Uterus (tissue), 4 donors: Measurements from ENCODE around the gene EPHA6. TPM values are rescaled to one million over a fixed set of nuclear protein-coding genes. Genes with fewer than 3 reads are reported as not detected.

Source experiments
- DNase-seq, 2 donors: peaks; one replicate each; pipeline ENCODE4 v3.0.0-alpha.2; 2019 to 2020
- H3K27ac ChIP-seq, 2 donors: fragments of 200-600 bp; sonication (generic); 1 replicate in 1 of 2; 2 replicates in 1 of 2; pipeline ENCODE4 v1.5.1; 2016 to 2018
- H3K27me3 ChIP-seq, 2 donors: fragments of 200-600 bp; sonication (generic); one replicate each; pipeline ENCODE4 v1.5.1; 2018 to 2019; ENCODE audit warnings: control low read depth in 1 of 2
- H3K36me3 ChIP-seq, 2 donors: fragments of 200-600 bp; sonication (generic); one replicate each; pipeline ENCODE4 v1.5.1; 2019; ENCODE audit warnings: control low read depth in 1 of 2
- H3K4me1 ChIP-seq, 2 donors: fragments of 200-600 bp; sonication (generic); one replicate each; pipeline ENCODE4 v1.5.1; 2018 to 2019; ENCODE audit warnings: control low read depth in 1 of 2
- H3K4me3 ChIP-seq, 2 donors: fragments of 200-600 bp; sonication (generic); 1 replicate in 1 of 2; 2 replicates in 1 of 2; pipeline ENCODE4 v1.5.1; 2018 to 2019; ENCODE audit warnings: mild to moderate bottlenecking in 1 of 2
- H3K9me3 ChIP-seq, 2 donors: fragments of 200-600 bp; sonication (generic); one replicate each; pipeline ENCODE4 v1.5.1; 2019; ENCODE audit warnings: control low read depth in 1 of 2
- POLR2A ChIP-seq, 2 donors: fragments of 450-650 bp; IDR thresholded peaks; one replicate each; pipeline ENCODE4 v1.6.1; 2016; ENCODE audit warnings: antibody characterized with exemption in 2 of 2, mild to moderate bottlenecking in 1 of 2, moderate library complexity in 1 of 2
- intact Hi-C: fragments of 100-400 bp; cut with DNase I; formaldehyde crosslinking; loops from one replicate; pipeline ENCODE4 v1.15.1; 2023; ENCODE audit warnings: low total_unique reads
- total RNA-seq, 4 donors: library from RNA; depleted of rRNA in 3 of 4; stranded (reverse); fragments of >200 nt in 3 of 4; gene quantifications; one replicate each; pipeline versions ENCODE4 v1.1.0 to v1.2.4, GENCODE V29; 2014 to 2023
- TF ChIP-seq, protein P1 (sequence below), 4 experiments: fragments of 200-600 bp in 2 of 4; fragments of 450-650 bp in 2 of 4; sonication (generic) in 2 of 4; IDR thresholded peaks; one replicate each; pipeline ENCODE4 v1.5.1; 2016 to 2019; ENCODE audit warnings: antibody characterized with exemption in 4 of 4, mild to moderate bottlenecking in 2 of 4, moderate library complexity in 1 of 4
- donor health status: DM: yes; HTN: yes; CAD: no.

EPHA6 gene
- total RNA-seq, 4 donors from 2014 or later: 0.29 to 7.3 (median 2.5) TPM

DNA sequence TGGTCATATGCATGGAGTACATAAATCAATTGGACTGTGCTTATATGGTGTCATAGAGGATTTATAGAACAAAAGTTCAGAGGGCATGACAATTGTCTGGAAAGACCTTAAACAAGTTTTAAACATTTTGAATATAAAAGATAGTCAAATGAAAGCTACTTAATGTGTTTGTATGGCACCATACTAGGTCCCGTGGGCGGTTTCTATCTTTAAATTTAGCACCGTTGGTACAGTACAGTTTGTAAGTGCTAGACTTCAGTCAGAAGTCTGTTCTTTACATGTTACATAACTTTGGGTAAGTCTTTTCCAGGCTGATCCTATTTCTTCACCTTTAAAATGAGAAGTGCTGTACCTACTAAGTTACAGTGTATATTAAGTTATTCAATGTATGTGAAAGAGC, 576.8 kb downstream of the EPHA6 start:
- DNase-seq: no peak
- TF ChIP-seq POLR2A (IDR thresholded peaks at IDR 0.05): no peak
- TF ChIP-seq, protein P1, sequence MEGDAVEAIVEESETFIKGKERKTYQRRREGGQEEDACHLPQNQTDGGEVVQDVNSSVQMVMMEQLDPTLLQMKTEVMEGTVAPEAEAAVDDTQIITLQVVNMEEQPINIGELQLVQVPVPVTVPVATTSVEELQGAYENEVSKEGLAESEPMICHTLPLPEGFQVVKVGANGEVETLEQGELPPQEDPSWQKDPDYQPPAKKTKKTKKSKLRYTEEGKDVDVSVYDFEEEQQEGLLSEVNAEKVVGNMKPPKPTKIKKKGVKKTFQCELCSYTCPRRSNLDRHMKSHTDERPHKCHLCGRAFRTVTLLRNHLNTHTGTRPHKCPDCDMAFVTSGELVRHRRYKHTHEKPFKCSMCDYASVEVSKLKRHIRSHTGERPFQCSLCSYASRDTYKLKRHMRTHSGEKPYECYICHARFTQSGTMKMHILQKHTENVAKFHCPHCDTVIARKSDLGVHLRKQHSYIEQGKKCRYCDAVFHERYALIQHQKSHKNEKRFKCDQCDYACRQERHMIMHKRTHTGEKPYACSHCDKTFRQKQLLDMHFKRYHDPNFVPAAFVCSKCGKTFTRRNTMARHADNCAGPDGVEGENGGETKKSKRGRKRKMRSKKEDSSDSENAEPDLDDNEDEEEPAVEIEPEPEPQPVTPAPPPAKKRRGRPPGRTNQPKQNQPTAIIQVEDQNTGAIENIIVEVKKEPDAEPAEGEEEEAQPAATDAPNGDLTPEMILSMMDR (IDR thresholded peaks at IDR 0.05): no peak
- H3K27me3 ChIP-seq: no peaks in the 10 kb centered on the region
- H3K4me1 ChIP-seq: no peaks in the 10 kb centered on the region
- H3K27ac ChIP-seq: no peak overlapping the region
- intact Hi-C loops: no loop called here
- H3K36me3 ChIP-seq: no peaks in the 10 kb centered on the region
- no peaks in the 10 kb centered on the region for H3K9me3 ChIP-seq
- no peak overlapping the region for H3K4me3 ChIP-seq

DNA sequence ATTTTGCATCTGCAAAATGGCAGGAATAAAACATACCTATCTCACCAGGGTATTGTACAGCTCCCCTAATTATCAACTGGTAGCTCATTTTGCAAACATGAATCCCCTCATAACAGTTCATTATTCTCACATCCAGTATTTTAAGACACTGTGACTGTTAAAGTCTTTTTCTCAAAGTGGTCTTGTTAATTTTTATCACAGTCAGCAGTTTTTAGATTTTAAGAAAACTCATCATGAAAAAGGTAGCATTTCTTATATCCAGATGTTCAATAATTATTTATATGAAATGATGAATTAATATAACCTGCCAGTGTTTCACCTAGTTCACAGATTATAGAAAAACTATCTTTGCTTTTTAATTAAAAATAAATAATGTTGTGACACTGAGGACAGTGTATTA, 595.2 kb downstream of the EPHA6 start:
- intact Hi-C loops: no loop called here

DNA sequence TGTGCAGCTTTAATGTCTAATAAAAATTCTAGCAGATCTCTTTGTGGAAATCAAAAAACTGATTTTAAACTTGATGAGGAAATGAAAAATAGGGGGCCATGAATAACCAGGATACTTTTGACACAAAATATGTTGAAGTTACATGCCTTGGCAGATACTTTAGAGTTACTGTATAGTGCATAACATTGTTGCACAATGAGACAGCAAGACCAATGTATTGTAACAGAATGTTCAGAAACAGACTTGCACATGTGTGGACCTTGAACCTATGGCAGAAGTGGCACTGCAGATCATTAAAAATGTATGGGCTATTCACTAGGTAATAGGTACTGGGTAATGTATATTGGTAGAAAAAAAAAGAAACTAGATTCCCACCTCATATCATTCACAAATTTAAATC, 607.2 kb downstream of the EPHA6 start:
- Histone ChIP-seq H3K27ac (no peak overlapping the region), H3K36me3 (no peaks in the 10 kb centered on the region), H3K4me3 (no peak overlapping the region), H3K4me1 (no peaks in the 10 kb centered on the region), H3K9me3 (no peaks in the 10 kb centered on the region), H3K27me3 (no peaks in the 10 kb centered on the region)
- intact Hi-C loops: no loop called here
- DNase-seq: no peak
- no peak for TF ChIP-seq POLR2A (IDR thresholded peaks at IDR 0.05)
- TF ChIP-seq, protein P1 (IDR thresholded peaks at IDR 0.05): no peak

More for the DNA sequence above, 595.2 kb downstream of the EPHA6 start:
- no peaks in the 10 kb centered on the region for H3K36me3 ChIP-seq
- H3K4me3 ChIP-seq: no peak overlapping the region
- H3K9me3 ChIP-seq: no peaks in the 10 kb centered on the region
- no peak overlapping the region for H3K27ac ChIP-seq
- DNase-seq: no peak
- no peaks in the 10 kb centered on the region for H3K27me3 ChIP-seq
- TF ChIP-seq, protein P1 (IDR thresholded peaks at IDR 0.05): no peak
- TF ChIP-seq POLR2A (IDR thresholded peaks at IDR 0.05): no peak
- H3K4me1 ChIP-seq: no peaks in the 10 kb centered on the region

DNA sequence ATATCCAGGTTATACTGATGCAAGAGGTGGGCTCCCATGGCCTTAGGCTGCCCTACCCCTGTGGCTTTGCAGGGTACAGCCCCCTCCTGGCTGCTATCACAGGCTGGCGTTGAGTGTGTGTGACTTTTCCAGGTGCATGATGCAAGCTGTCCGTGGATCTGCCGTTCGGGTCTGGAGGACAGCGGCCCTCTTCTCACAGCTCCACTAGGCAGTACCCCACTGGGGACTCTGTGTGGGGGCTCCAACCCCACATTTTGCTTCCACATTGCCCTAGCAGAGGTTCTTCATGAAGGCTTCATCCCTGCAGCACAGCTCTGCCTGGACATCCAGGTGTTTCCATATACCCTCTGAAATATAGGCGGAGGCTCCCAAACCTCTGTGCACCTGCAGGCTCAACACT, 610.6 kb downstream of the EPHA6 start:
- intact Hi-C loops: no loop called here
- TF ChIP-seq, protein P1 (IDR thresholded peaks at IDR 0.05): no peak
- no peaks in the 10 kb centered on the region for H3K4me1 ChIP-seq
- H3K27me3 ChIP-seq: no peaks in the 10 kb centered on the region
- no peak overlapping the region for H3K4me3 ChIP-seq
- H3K9me3 ChIP-seq: no peaks in the 10 kb centered on the region
- no peaks in the 10 kb centered on the region for H3K36me3 ChIP-seq
- H3K27ac ChIP-seq: no peak overlapping the region
- DNase-seq: no peak

DNA sequence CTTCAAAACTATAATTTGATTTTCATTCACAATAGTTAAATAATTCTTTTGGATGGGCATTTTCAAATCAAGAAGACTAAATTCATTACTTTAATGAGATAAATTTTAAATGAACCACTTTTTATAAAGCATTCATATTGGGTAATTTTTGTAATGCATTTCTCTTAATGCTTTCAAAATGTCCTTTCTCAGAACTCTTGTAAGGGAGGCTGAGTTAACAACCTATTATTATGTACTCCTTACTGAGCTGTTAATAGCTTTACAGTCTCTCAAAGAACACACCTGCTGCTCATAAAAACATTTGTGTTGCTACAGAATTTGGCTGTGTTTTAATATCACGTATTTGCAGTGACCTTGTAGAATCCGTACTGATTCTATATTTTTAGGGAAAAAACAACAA, 616.2 kb downstream of the EPHA6 start:
- TF ChIP-seq, protein P1 (IDR thresholded peaks at IDR 0.05): no peak
- TF ChIP-seq POLR2A (IDR thresholded peaks at IDR 0.05): no peak
- Histone ChIP-seq H3K27me3 (no peaks in the 10 kb centered on the region), H3K4me3 (no peak overlapping the region), H3K9me3 (no peaks in the 10 kb centered on the region), H3K27ac (no peak overlapping the region), H3K36me3 (no peaks in the 10 kb centered on the region), H3K4me1 (no peaks in the 10 kb centered on the region)
- no peak for DNase-seq
- intact Hi-C loops: no loop called here
